HepG2 (cell line): Measurements from ENCODE around the gene TMF1. TPM values are rescaled to one million over a fixed set of nuclear protein-coding genes. Genes with fewer than 3 reads are reported as not detected.

Experiments
- ATAC-seq: fragments of 200-7000 bp; cut with Tn5 transposase; 3 replicates; pipeline ENCODE4 v1.9.1; 2020; ENCODE audit warnings: mild to moderate bottlenecking, moderate library complexity
- BruUV-seq: library from RNA; stranded (reverse); fragments of 400-500 nt; replicated peaks from 2 replicates; lab custom pipeline; 2021; lab: Mats Ljungman, UMichigan
- CTCF ChIA-PET: fragments of 300-600 bp; formaldehyde crosslinking; extraction: SDS; loops from one replicate; lab custom pipeline; 2021; ENCODE audit warnings: low total read pairs, inconsistent platforms, low intra/inter-chr PET ratio; lab: Yijun Ruan, JAX
- POLR2A ChIA-PET: fragments of 350-600 bp; sonication (Branson Sonifier 250); formaldehyde crosslinking; loops from one replicate; lab custom pipeline; 2020; ENCODE audit warnings: antibody characterized with exemption, inconsistent platforms; lab: Yijun Ruan, JAX
- DNase-seq: peaks from one replicate; pipeline ENCODE4 v3.0.0-alpha.2; 2015; ENCODE audit warnings: low spot score
- FAIRE-seq: peaks from 3 replicates; lab custom pipeline; 2011; peaks lifted over from hg19 to GRCh38; lab: Jason Lieb, UNC
- H2AFZ ChIP-seq: one replicate; pipeline ENCODE4 v1.6.1; 2011; ENCODE audit warnings: low read length, inconsistent platforms
- H3K27ac ChIP-seq: fragments of 300-600 bp; 3 replicates; pipeline ENCODE4 v1.8.0; 2011; ENCODE audit warnings: mixed run types, mild to moderate bottlenecking, mixed read lengths, low read length, inconsistent platforms; ENCODE audit not compliant: insufficient read depth; ENCODE audit errors: extremely low read length
- H3K27me3 ChIP-seq, 2 experiments: fragments of 200-600 bp in 1 of 2; 2 replicates in 1 of 2; 3 replicates in 1 of 2; pipeline versions ENCODE4 v1.6.0 to v1.8.0; 2011; ENCODE audit warnings: low read length in 2 of 2, mild to moderate bottlenecking in 2 of 2, moderate library complexity in 2 of 2, inconsistent platforms in 1 of 2; ENCODE audit not compliant: insufficient read depth in 2 of 2, control insufficient read depth in 1 of 2
- H3K36me3 ChIP-seq, 2 experiments: fragments of 200-600 bp in 1 of 2; replicated peaks in 1 of 2; 2 replicates in 1 of 2; 3 replicates in 1 of 2; pipeline versions ENCODE4 v1.5.1 to v1.8.0; 2011; ENCODE audit warnings: low read length in 2 of 2, inconsistent platforms in 1 of 2; ENCODE audit not compliant: insufficient read depth in 2 of 2, control insufficient read depth in 1 of 2
- H3K4me1 ChIP-seq: 2 replicates; pipeline ENCODE4 v1.5.1; 2012; ENCODE audit warnings: low read length, inconsistent platforms; ENCODE audit not compliant: insufficient read depth
- H3K4me2 ChIP-seq: 2 replicates; pipeline ENCODE4 v1.6.0; 2011; ENCODE audit warnings: low read depth, low read length, inconsistent platforms
- H3K4me3 ChIP-seq, 3 experiments: fragments of 200-600 bp in 1 of 3; sonication (generic), shearing (Covaris generic) in 1 of 3; replicated peaks in 1 of 3; 2 replicates each; pipeline ENCODE4 v1.5.1; 2011 to 2016; ENCODE audit warnings: low read length in 3 of 3, inconsistent platforms in 2 of 3, low read depth in 2 of 3, mild to moderate bottlenecking in 2 of 3, control low read depth in 1 of 3, mixed read lengths in 1 of 3; ENCODE audit not compliant: insufficient read depth in 1 of 3
- H3K79me2 ChIP-seq: one replicate; pipeline ENCODE4 v1.6.1; 2011; ENCODE audit warnings: low read length, inconsistent platforms; ENCODE audit not compliant: insufficient read depth
- H3K9ac ChIP-seq: 2 replicates; pipeline ENCODE4 v1.6.0; 2011; ENCODE audit warnings: mild to moderate bottlenecking, low read depth, low read length, inconsistent platforms; ENCODE audit not compliant: insufficient read depth
- H3K9me3 ChIP-seq: 2 replicates; pipeline ENCODE4 v1.5.1; 2012; ENCODE audit warnings: mild to moderate bottlenecking, low read length
- H4K20me1 ChIP-seq: 2 replicates; pipeline ENCODE4 v1.6.0; 2011; ENCODE audit warnings: inconsistent platforms, mild to moderate bottlenecking, low read length, moderate library complexity; ENCODE audit not compliant: insufficient read depth
- FOXK2 ChIP-seq: fragments of 450-650 bp; IDR thresholded peaks from 2 replicates; pipeline ENCODE4 v1.6.1; 2016
- GABPB1 ChIP-seq: IDR thresholded peaks from 2 replicates; pipeline ENCODE4 v1.6.1; 2016; ENCODE audit warnings: mild to moderate bottlenecking, missing genetic modification reagents, moderate library complexity, missing compliant biosample characterization
- HOXA3 ChIP-seq: sonication (generic); formaldehyde crosslinking; IDR thresholded peaks from 2 replicates; pipeline ENCODE4 v1.5.0; 2020; ENCODE audit warnings: missing genetic modification reagents
- MAFK ChIP-seq, 2 experiments: IDR thresholded peaks in 1 of 2; conservative IDR thresholded peaks in 1 of 2; 2 replicates each; pipeline ENCODE4 v1.6.1; 2011; ENCODE audit warnings: improper control_type of control experiment in 2 of 2, low read length in 2 of 2
- MTA3 ChIP-seq: sonication (generic); formaldehyde crosslinking; IDR thresholded peaks from 2 replicates; pipeline ENCODE4 v1.4.0; 2020; ENCODE audit warnings: missing genetic modification reagents
- POGZ ChIP-seq: sonication (generic); formaldehyde crosslinking; IDR thresholded peaks from 2 replicates; pipeline ENCODE4 v1.4.0; 2020; ENCODE audit warnings: mild to moderate bottlenecking, missing genetic modification reagents
- PRDM4 ChIP-seq: sonication (generic); formaldehyde crosslinking; IDR thresholded peaks from 2 replicates; pipeline ENCODE4 v1.9.0; 2021; ENCODE audit warnings: missing genetic modification reagents, borderline replicate concordance
- RAD51 ChIP-seq: fragments of 450-650 bp; IDR thresholded peaks from 2 replicates; pipeline ENCODE4 v1.6.1; 2016; ENCODE audit warnings: borderline replicate concordance
- RORA ChIP-seq: sonication (generic); formaldehyde crosslinking; IDR thresholded peaks from 2 replicates; pipeline ENCODE4 v1.5.0; 2020; ENCODE audit warnings: mild to moderate bottlenecking, missing genetic modification reagents, moderate library complexity
- SKIL ChIP-seq: sonication (generic); formaldehyde crosslinking; IDR thresholded peaks from 2 replicates; pipeline ENCODE4 v1.8.0; 2022; ENCODE audit warnings: missing genetic modification reagents, mild to moderate bottlenecking, moderate library complexity, borderline replicate concordance
- SMAD1 ChIP-seq: sonication (generic); formaldehyde crosslinking; IDR thresholded peaks from 2 replicates; pipeline ENCODE4 v1.4.0; 2020; ENCODE audit warnings: missing genetic modification reagents, low read depth, mild to moderate bottlenecking, borderline replicate concordance
- SYNCRIP ChIP-seq: fragments of 200-400 bp; formaldehyde crosslinking; IDR thresholded peaks from 2 replicates; pipeline ENCODE4 v1.6.1; 2018; ENCODE audit warnings: mild to moderate bottlenecking, low read depth, low read length; ENCODE audit not compliant: insufficient read depth
- ZNF207 ChIP-seq: fragments of 450-650 bp; IDR thresholded peaks from 2 replicates; pipeline ENCODE4 v1.6.1; 2016; ENCODE audit warnings: antibody characterized with exemption, borderline replicate concordance
- ZNF549 ChIP-seq: sonication (generic); formaldehyde crosslinking; IDR thresholded peaks from 2 replicates; pipeline ENCODE4 v1.5.0; 2020; ENCODE audit warnings: missing genetic modification reagents
- WGBS: methylation state at CpG from one replicate; pipeline ENCODE4 v1.1.6; 2017; ENCODE audit warnings: low lambda C conversion rate; 5-methylcytosine and 5-hydroxymethylcytosine counted together
- in situ Hi-C: cut with HindIII; loops from 2 replicates; pipeline ENCODE4 v1.10.0; 2017; ENCODE audit warnings: low pct_unique_long_range_greater_than_20kb; ENCODE audit not compliant: extremely low pct_ligation_motif_present
- intact Hi-C: fragments of 100-400 bp; cut with micrococcal nuclease; formaldehyde crosslinking; loops from one replicate; pipeline ENCODE4 v1.10.0; 2022; ENCODE audit not compliant: unreplicated experiment
- polyA plus RNA-seq, 8 experiments: library from polyadenylated mRNA; depleted of rRNA in 3 of 8; stranded (reverse) in 7 of 8; unstranded in 1 of 8; fragments of >200 nt; fragmentation: Illumina TruSeq in 4 of 8; extraction: Trizol in 4 of 8; gene quantifications; 2 replicates each; pipeline versions ENCODE4 v1.2.1 to v1.2.3, GENCODE V29; 2011 to 2016; ENCODE audit warnings: low read depth in 4 of 8, missing spikeins in 1 of 8, mixed read lengths in 1 of 8; ENCODE audit not compliant: insufficient read depth in 1 of 8
- total RNA-seq, 5 experiments: library from RNA; depleted of rRNA; stranded (reverse); fragments of >200 nt; fragmentation: Illumina TruSeq; extraction: Trizol; gene quantifications; 2 replicates each; pipeline ENCODE4 v1.2.3, GENCODE V29; 2016; ENCODE audit warnings: low read depth in 1 of 5
- TF ChIP-seq, protein P1 (sequence below): sonication (generic); formaldehyde crosslinking; IDR thresholded peaks from 2 replicates; pipeline ENCODE4 v1.4.0; 2020; ENCODE audit warnings: mild to moderate bottlenecking, missing genetic modification reagents
- TF ChIP-seq, protein P2 (sequence below): sonication (generic); formaldehyde crosslinking; IDR thresholded peaks from 2 replicates; pipeline ENCODE4 v1.4.0; 2020; ENCODE audit warnings: missing genetic modification reagents, borderline replicate concordance

The TMF1 gene
- total and polyA plus RNA-seq, 2 of the 13 experiments (the other 11 are each of a cell fraction or from before 2014, with no cell fraction given): 12.1 to 38.4 TPM

DNA sequence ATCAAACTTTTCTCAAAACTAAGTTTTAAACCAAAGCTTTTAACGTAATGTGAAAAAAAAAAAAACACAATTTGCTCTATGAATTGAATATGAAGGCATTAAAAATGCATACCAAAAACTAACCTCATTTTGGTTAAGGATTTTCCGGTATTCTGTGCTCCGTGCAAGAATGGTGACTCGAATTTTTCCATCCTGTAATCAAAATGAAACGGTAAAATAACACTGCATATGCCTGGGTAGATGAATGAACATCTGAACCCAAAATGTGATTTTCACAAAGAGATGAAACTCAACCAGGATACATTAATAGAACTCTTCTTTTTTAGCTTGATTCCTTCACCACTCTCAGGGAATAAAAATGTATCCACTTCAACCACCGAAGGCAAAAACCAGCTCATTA is 64.8 kb downstream of the TMF1 start:
- CTCF ChIA-PET: no interaction called here
- Histone ChIP-seq H3K27ac (no peak overlapping the region), H3K4me1 (no peaks in the 10 kb centered on the region), H3K9me3 (no peaks in the 10 kb centered on the region), H3K9ac (no peak overlapping the region), H3K27me3 (no peaks in the 10 kb centered on the region), H4K20me1 (no peaks in the 10 kb centered on the region), H3K79me2 (no peaks in the 10 kb centered on the region), H3K4me3 (no peak overlapping the region), H2AFZ (no peak overlapping the region), H3K36me3 (peaks cover 1 to 23% of the 10 kb centered on the region in 2 experiments; a peak in 4 of 5 replicates), H3K4me2 (no peak overlapping the region)
- in situ Hi-C loops (no loop called here), intact Hi-C loops (no loop called here)
- POLR2A ChIA-PET: no interaction called here
- no peak for FAIRE-seq
- DNase-seq: no peak
- ATAC-seq: no peak
- 78% methylated on average over 6 of the region's 6 CpGs for WGBS
- TF ChIP-seq RAD51: no peak
- TF ChIP-seq RORA: no peak
- no peak for TF ChIP-seq PRDM4
- no peak for TF ChIP-seq MAFK (conservative IDR thresholded peaks at IDR 0.05 in 1 of 2, IDR thresholded peaks at IDR 0.05 in 1 of 2; ENCODE audit: low read length in 2 of 2)
- no peak for TF ChIP-seq ZNF207
- TF ChIP-seq GABPB1 (CRISPR knock-in tag): no peak
- no peak for TF ChIP-seq SKIL (CRISPR knock-in tag)
- no peak for TF ChIP-seq SYNCRIP
- TF ChIP-seq, protein P1, sequence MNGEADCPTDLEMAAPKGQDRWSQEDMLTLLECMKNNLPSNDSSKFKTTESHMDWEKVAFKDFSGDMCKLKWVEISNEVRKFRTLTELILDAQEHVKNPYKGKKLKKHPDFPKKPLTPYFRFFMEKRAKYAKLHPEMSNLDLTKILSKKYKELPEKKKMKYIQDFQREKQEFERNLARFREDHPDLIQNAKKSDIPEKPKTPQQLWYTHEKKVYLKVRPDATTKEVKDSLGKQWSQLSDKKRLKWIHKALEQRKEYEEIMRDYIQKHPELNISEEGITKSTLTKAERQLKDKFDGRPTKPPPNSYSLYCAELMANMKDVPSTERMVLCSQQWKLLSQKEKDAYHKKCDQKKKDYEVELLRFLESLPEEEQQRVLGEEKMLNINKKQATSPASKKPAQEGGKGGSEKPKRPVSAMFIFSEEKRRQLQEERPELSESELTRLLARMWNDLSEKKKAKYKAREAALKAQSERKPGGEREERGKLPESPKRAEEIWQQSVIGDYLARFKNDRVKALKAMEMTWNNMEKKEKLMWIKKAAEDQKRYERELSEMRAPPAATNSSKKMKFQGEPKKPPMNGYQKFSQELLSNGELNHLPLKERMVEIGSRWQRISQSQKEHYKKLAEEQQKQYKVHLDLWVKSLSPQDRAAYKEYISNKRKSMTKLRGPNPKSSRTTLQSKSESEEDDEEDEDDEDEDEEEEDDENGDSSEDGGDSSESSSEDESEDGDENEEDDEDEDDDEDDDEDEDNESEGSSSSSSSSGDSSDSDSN (CRISPR knock-in tag): no peak
- no peak for TF ChIP-seq POGZ (CRISPR knock-in tag)
- no peak for TF ChIP-seq MTA3 (CRISPR knock-in tag)
- no peak for TF ChIP-seq FOXK2
- TF ChIP-seq HOXA3: no peak
- TF ChIP-seq, protein P2, sequence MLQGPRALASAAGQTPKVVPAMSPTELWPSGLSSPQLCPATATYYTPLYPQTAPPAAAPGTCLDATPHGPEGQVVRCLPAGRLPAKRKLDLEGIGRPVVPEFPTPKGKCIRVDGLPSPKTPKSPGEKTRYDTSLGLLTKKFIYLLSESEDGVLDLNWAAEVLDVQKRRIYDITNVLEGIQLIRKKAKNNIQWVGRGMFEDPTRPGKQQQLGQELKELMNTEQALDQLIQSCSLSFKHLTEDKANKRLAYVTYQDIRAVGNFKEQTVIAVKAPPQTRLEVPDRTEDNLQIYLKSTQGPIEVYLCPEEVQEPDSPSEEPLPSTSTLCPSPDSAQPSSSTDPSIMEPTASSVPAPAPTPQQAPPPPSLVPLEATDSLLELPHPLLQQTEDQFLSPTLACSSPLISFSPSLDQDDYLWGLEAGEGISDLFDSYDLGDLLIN (CRISPR knock-in tag): no peak
- no peak for TF ChIP-seq SMAD1
- TF ChIP-seq ZNF549 (CRISPR knock-in tag): no peak
- no TSS peak for BruUV-seq
